ENCODE data around the gene TRAF3.

DNA sequence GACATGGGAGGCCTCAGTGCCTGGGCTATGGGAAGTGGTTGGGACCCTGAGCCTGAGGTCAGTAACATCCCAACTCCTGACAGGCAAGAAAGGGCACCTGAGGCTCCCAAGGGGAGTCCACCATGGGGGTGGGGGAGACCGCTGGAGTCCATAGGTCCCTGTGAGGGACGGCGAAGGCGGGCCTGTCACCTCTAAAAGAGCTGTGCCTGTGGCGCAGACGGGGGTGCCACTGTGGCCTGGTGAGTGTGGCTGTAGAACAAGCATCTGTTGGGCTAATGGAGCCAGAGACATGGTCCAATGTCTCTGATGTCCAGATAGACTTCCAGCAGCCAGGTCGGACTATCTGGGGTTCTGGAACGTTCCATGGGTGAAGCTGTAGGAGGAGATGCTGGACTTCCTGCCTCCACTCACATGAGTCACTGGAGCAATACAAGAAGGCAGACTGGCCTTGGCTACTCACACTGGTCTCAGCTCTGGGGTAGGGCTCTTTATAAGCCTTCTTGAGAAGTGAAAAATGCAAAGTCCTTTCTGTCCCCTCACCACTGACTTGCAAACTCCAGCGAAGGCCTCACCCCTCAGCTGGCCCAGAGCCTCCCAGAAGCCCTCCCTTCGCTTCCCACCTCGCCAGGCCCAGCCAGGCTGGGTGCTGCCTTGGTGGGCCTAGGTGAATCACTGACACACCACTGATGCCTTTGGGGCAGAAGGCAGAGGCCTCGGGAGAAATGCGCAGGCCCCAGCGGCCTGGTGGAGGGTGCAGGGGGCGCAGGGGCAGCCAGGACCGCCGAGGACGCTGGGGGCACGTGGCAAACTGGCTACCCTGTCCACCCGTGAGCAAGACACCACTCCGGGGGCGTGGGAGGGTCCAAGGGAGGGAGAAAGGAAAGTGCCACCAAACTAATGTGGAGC, 1.1 kb upstream of the TRAF3 start:
- TF ChIP-seq CEBPB (IDR thresholded peaks at IDR 0.05), result no peak
- no peak for TF ChIP-seq EP300 (IDR thresholded peaks at IDR 0.05; ENCODE audit: borderline replicate concordance)
- TF ChIP-seq TEAD4 (IDR thresholded peaks at IDR 0.05), result no peak
- TF ChIP-seq, protein P1, sequence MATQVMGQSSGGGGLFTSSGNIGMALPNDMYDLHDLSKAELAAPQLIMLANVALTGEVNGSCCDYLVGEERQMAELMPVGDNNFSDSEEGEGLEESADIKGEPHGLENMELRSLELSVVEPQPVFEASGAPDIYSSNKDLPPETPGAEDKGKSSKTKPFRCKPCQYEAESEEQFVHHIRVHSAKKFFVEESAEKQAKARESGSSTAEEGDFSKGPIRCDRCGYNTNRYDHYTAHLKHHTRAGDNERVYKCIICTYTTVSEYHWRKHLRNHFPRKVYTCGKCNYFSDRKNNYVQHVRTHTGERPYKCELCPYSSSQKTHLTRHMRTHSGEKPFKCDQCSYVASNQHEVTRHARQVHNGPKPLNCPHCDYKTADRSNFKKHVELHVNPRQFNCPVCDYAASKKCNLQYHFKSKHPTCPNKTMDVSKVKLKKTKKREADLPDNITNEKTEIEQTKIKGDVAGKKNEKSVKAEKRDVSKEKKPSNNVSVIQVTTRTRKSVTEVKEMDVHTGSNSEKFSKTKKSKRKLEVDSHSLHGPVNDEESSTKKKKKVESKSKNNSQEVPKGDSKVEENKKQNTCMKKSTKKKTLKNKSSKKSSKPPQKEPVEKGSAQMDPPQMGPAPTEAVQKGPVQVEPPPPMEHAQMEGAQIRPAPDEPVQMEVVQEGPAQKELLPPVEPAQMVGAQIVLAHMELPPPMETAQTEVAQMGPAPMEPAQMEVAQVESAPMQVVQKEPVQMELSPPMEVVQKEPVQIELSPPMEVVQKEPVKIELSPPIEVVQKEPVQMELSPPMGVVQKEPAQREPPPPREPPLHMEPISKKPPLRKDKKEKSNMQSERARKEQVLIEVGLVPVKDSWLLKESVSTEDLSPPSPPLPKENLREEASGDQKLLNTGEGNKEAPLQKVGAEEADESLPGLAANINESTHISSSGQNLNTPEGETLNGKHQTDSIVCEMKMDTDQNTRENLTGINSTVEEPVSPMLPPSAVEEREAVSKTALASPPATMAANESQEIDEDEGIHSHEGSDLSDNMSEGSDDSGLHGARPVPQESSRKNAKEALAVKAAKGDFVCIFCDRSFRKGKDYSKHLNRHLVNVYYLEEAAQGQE (IDR thresholded peaks at IDR 0.05; ENCODE audit: low read depth), result no peak
- TF ChIP-seq, protein P2, sequence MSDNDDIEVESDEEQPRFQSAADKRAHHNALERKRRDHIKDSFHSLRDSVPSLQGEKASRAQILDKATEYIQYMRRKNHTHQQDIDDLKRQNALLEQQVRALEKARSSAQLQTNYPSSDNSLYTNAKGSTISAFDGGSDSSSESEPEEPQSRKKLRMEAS (IDR thresholded peaks at IDR 0.05), result no peak
- TF ChIP-seq YY1 (IDR thresholded peaks at IDR 0.05; ENCODE audit: low read depth), result no peak
- no peak for TF ChIP-seq RAD21 (IDR thresholded peaks at IDR 0.05; ENCODE audit: low read depth)
- TF ChIP-seq TAF1 (IDR thresholded peaks at IDR 0.05; ENCODE audit: low read depth), result no peak
